Measurements from ENCODE around the gene PPFIA4.

Gene PPFIA4

DNA sequence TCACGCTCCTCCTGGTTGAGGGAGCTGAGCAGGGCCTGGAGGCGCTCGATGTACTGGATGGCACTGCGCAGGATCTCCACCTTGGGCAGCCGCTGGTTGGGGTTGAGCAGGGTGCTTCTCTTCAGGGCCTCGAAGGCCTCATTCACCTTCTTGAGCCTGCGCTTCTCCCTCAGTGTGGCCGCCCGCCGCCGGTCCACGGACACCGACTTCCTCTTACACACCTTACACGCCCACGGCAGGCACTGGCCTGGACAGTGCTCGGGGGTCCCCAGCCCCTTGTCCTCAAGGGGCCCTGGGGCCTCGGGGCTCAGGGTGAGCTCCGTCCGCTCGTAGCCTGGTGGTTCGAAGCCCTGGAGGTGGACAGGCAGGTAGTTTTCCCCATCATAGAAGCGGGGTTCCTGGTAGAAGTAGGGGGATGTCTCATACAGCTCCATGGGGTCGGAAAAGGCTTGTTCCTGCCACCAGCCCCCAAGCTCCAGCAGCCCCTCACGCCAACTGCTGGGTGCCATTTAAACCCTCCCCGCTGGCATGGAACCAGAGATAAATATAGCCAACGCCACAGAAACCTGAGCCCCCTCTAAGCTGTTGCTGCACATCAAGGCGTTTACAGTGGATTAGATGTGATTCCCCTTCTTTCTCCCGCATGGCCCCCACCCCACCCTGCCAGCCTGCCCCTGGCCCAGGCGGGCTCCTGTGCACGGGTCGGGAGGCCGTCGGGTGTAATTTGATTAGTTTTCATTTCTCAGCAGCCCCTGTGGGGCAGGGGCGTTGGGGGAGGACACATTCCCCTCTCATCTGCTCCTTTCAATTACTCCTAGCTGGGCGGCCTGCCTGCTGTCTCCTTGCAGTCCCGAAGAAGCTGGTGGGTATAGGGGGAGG is 59.5 kb downstream of the PPFIA4 start, which contains the start of gene MYOG:
Gene MYOG, minus strand, starts transcription at position 485 of the 879 bp plus-strand sequence. Its CDS starts 51 bp downstream, at position 434.
- no peaks in the 10 kb centered on the region for H3K36me3 ChIP-seq (ENCODE audit: insufficient read depth, low read length)
- no peaks in the 10 kb centered on the region for H3K9me3 ChIP-seq (ENCODE audit: insufficient read depth, low read depth, low read length)
- H3K27me3 ChIP-seq (ENCODE audit: insufficient read depth, low read length) = no peaks in the 10 kb centered on the region
- no peak within 1 kb of the TSS for H3K4me3 ChIP-seq (ENCODE audit: low read length)
- H3K9ac ChIP-seq (ENCODE audit: low read depth, low read length) = no peak within 1 kb of the TSS
- WGBS = 95% methylated on average over 33 of the region's 36 CpGs
- no peak within 1 kb of the TSS for H3K27ac ChIP-seq (ENCODE audit: low read depth, low read length)
- peaks cover 23% of the 10 kb centered on the region for H3K4me1 ChIP-seq (ENCODE audit: insufficient read depth, low read length)

- Histone ChIP-seq H3K9ac (ENCODE audit: low read depth, low read length) (no peak overlapping the region), H3K36me3 (ENCODE audit: insufficient read depth, low read length) (no peaks in the 10 kb centered on the region), H3K27ac (ENCODE audit: low read depth, low read length) (no peak overlapping the region), H3K4me3 (ENCODE audit: low read length) (no peak overlapping the region), H3K9me3 (ENCODE audit: insufficient read depth, low read depth, low read length) (no peaks in the 10 kb centered on the region), H3K4me1 (ENCODE audit: insufficient read depth, low read length) (peaks cover 11% of the 10 kb centered on the region), H3K27me3 (ENCODE audit: insufficient read depth, low read length) (no peaks in the 10 kb centered on the region)
- 87% methylated on average over 11 of the region's 11 CpGs for WGBS
These were observed 60.9 kb downstream of the PPFIA4 start for GRCh38 chr1:203086992-203087763.

GRCh38 chr1:203088441-203088840 is 62.1 kb downstream of the PPFIA4 start:
- no peaks in the 10 kb centered on the region for H3K27me3 ChIP-seq (ENCODE audit: insufficient read depth, low read length)
- 91% methylated on average over 3 of the region's 3 CpGs for WGBS

DNA sequence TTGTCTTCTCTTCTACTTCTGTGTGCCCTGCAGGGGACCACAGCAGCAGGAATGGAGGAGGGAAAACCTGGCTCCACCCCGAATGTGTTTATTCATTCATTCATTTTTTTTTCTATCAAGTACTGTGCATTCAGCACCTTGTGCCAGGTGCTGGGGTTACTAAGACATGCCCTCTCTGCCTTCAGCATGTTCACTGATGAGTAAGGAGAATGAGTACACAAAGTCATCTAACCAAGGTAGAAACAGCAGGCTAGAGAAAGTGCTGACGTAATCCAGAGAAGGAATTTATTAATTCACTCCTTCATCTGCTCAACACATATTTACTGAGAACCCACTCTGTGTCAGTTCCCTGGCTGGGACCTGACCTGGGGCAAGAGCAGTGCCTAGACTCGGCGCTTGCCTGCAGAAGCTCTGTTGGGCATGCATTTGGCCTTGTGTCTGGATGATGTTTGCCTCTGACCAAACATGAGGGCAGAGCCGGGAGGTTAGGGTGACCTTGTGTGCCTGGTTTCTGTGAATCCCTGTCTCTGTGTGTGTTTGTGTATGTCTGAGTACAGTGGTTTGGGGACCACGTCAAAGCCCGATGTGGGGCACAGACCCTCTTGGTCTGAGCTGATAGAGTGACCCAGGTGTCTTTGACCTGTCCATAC is 62.8 kb downstream of the PPFIA4 start:
- Histone ChIP-seq H3K4me1 (ENCODE audit: insufficient read depth, low read length) (no peaks in the 10 kb centered on the region), H3K36me3 (ENCODE audit: insufficient read depth, low read length) (no peaks in the 10 kb centered on the region), H3K27me3 (ENCODE audit: insufficient read depth, low read length) (no peaks in the 10 kb centered on the region), H3K4me3 (ENCODE audit: low read length) (no peak overlapping the region), H3K9ac (ENCODE audit: low read depth, low read length) (no peak overlapping the region), H3K9me3 (ENCODE audit: insufficient read depth, low read depth, low read length) (peaks cover 5% of the 10 kb centered on the region; the same call in 1 of the 2 replicates), H3K27ac (ENCODE audit: low read depth, low read length) (no peak overlapping the region)
- 92% methylated on average over 7 of the region's 7 CpGs for WGBS

More at GRCh38 chr1:203088441-203088840, 62.1 kb downstream of the PPFIA4 start:
- Histone ChIP-seq H3K4me3 (ENCODE audit: low read length) (no peak overlapping the region), H3K36me3 (ENCODE audit: insufficient read depth, low read length) (no peaks in the 10 kb centered on the region), H3K9ac (ENCODE audit: low read depth, low read length) (no peak overlapping the region), H3K27ac (ENCODE audit: low read depth, low read length) (no peak overlapping the region), H3K4me1 (ENCODE audit: insufficient read depth, low read length) (no peaks in the 10 kb centered on the region), H3K9me3 (ENCODE audit: insufficient read depth, low read depth, low read length) (no peaks in the 10 kb centered on the region)

GRCh38 chr1:203089651-203090045 is 63.4 kb downstream of the PPFIA4 start:
- Histone ChIP-seq H3K4me3 (ENCODE audit: low read length) (no peak overlapping the region), H3K9me3 (ENCODE audit: insufficient read depth, low read depth, low read length) (peaks cover 10% of the 10 kb centered on the region), H3K9ac (ENCODE audit: low read depth, low read length) (no peak overlapping the region), H3K4me1 (ENCODE audit: insufficient read depth, low read length) (no peaks in the 10 kb centered on the region), H3K27me3 (ENCODE audit: insufficient read depth, low read length) (no peaks in the 10 kb centered on the region), H3K36me3 (ENCODE audit: insufficient read depth, low read length) (no peaks in the 10 kb centered on the region), H3K27ac (ENCODE audit: low read depth, low read length) (no peak overlapping the region)
- WGBS = 80% methylated on average over 7 of the region's 7 CpGs

GRCh38 chr1:203090421-203091198 is 64.3 kb downstream of the PPFIA4 start:
- H3K9ac ChIP-seq (ENCODE audit: low read depth, low read length) = no peak overlapping the region
- no peak overlapping the region for H3K27ac ChIP-seq (ENCODE audit: low read depth, low read length)
- H3K4me1 ChIP-seq (ENCODE audit: insufficient read depth, low read length) = no peaks in the 10 kb centered on the region
- 75% methylated on average over 6 of the region's 6 CpGs for WGBS
- H3K27me3 ChIP-seq (ENCODE audit: insufficient read depth, low read length) = no peaks in the 10 kb centered on the region
- H3K9me3 ChIP-seq (ENCODE audit: insufficient read depth, low read depth, low read length) = peaks cover 20% of the 10 kb centered on the region
- H3K36me3 ChIP-seq (ENCODE audit: insufficient read depth, low read length) = no peaks in the 10 kb centered on the region
- no peak overlapping the region for H3K4me3 ChIP-seq (ENCODE audit: low read length)

- Histone ChIP-seq H3K27ac (ENCODE audit: low read depth, low read length) (no peak overlapping the region), H3K9me3 (ENCODE audit: insufficient read depth, low read depth, low read length) (peaks cover 23% of the 10 kb centered on the region), H3K9ac (ENCODE audit: low read depth, low read length) (no peak overlapping the region), H3K4me3 (ENCODE audit: low read length) (no peak overlapping the region), H3K36me3 (ENCODE audit: insufficient read depth, low read length) (no peaks in the 10 kb centered on the region), H3K4me1 (ENCODE audit: insufficient read depth, low read length) (no peaks in the 10 kb centered on the region), H3K27me3 (ENCODE audit: insufficient read depth, low read length) (no peaks in the 10 kb centered on the region)
- 92% methylated on average over 4 of the region's 4 CpGs for WGBS
These were observed 64.8 kb downstream of the PPFIA4 start for GRCh38 chr1:203091199-203091477.

- no peaks in the 10 kb centered on the region for H3K27me3 ChIP-seq (ENCODE audit: insufficient read depth, low read length)
- peaks cover 23% of the 10 kb centered on the region for H3K9me3 ChIP-seq (ENCODE audit: insufficient read depth, low read depth, low read length)
- WGBS = 85% methylated on average over 6 of the region's 6 CpGs
- no peak overlapping the region for H3K4me3 ChIP-seq (ENCODE audit: low read length)
- no peak overlapping the region for H3K27ac ChIP-seq (ENCODE audit: low read depth, low read length)
- H3K36me3 ChIP-seq (ENCODE audit: insufficient read depth, low read length) = no peaks in the 10 kb centered on the region
- H3K9ac ChIP-seq (ENCODE audit: low read depth, low read length) = no peak overlapping the region
- no peaks in the 10 kb centered on the region for H3K4me1 ChIP-seq (ENCODE audit: insufficient read depth, low read length)
These were observed 65.6 kb downstream of the PPFIA4 start for GRCh38 chr1:203091761-203092330.

- no peaks in the 10 kb centered on the region for H3K4me1 ChIP-seq (ENCODE audit: insufficient read depth, low read length)
- no peaks in the 10 kb centered on the region for H3K36me3 ChIP-seq (ENCODE audit: insufficient read depth, low read length)
- H3K27me3 ChIP-seq (ENCODE audit: insufficient read depth, low read length) = no peaks in the 10 kb centered on the region
- no peak overlapping the region for H3K27ac ChIP-seq (ENCODE audit: low read depth, low read length)
- WGBS = 91% methylated on average over 1 of the region's 1 CpG
- H3K4me3 ChIP-seq (ENCODE audit: low read length) = no peak overlapping the region
- H3K9ac ChIP-seq (ENCODE audit: low read depth, low read length) = no peak overlapping the region
- peaks cover 23% of the 10 kb centered on the region for H3K9me3 ChIP-seq (ENCODE audit: insufficient read depth, low read depth, low read length)
These were observed 67.6 kb downstream of the PPFIA4 start for GRCh38 chr1:203093754-203094410.

DNA sequence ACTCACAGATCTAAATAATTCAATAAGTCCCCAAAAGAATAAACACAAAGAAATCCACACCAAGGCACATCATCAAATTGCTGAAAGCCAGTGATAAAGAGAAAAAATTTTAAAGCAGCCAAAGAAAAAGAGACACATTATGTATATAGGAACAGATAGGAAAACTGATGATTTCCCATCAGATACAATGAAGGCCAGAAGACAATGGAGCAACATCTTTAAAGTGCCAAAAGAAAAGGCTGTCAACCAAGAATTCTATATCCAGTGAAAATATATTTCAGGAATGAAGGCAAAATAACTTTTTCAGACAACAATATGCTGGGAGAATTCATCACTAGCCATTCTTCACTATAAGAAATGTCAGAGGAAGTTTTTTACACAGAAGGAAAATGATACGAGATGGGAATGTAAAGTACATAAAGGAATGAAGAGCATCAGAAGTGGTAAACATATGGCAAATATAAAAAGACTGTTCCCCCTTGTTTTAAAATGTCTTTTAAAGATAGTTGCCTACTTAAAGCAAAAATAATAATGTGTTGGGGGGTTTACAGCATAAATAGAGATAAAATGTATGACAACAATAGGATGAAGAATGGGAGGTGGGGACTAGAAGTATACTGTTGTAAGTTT is 68.9 kb downstream of the PPFIA4 start:
- Histone ChIP-seq H3K4me3 (ENCODE audit: low read length) (no peak overlapping the region), H3K27ac (ENCODE audit: low read depth, low read length) (no peak overlapping the region), H3K36me3 (ENCODE audit: insufficient read depth, low read length) (no peaks in the 10 kb centered on the region), H3K27me3 (ENCODE audit: insufficient read depth, low read length) (no peaks in the 10 kb centered on the region), H3K4me1 (ENCODE audit: insufficient read depth, low read length) (no peaks in the 10 kb centered on the region), H3K9me3 (ENCODE audit: insufficient read depth, low read depth, low read length) (peaks cover 23% of the 10 kb centered on the region), H3K9ac (ENCODE audit: low read depth, low read length) (no peak overlapping the region)
- 83% methylated on average over 1 of the region's 1 CpG for WGBS

All from HUES64 (cell line).